GM23248 (cell line): ENCODE measurements around the gene PGBD5. TPM values are rescaled to one million over a fixed set of nuclear protein-coding genes. Genes with fewer than 3 reads are reported as not detected.

Experiments used
- DNase-seq: peaks from one replicate; pipeline ENCODE4 v3.0.0-alpha.2; 2015
- H2AFZ ChIP-seq: fragments of 200-600 bp; sonication (generic); 2 replicates; pipeline ENCODE4 v1.6.1; 2016; ENCODE audit warnings: antibody characterized with exemption
- H3F3A ChIP-seq: fragments of 200-600 bp; sonication (generic); 2 replicates; pipeline ENCODE4 v1.6.1; 2016; ENCODE audit warnings: mild to moderate bottlenecking, antibody characterized with exemption, mixed run types; ENCODE audit not compliant: insufficient read depth
- H3K27ac ChIP-seq: fragments of 200-600 bp; sonication (generic); 2 replicates; pipeline ENCODE4 v1.5.1; 2016; ENCODE audit warnings: mild to moderate bottlenecking
- H3K27me3 ChIP-seq: fragments of 200-600 bp; sonication (generic); replicated peaks from 2 replicates; pipeline ENCODE4 v1.6.1; 2016; ENCODE audit warnings: mild to moderate bottlenecking; ENCODE audit not compliant: insufficient read depth
- H3K36me3 ChIP-seq: fragments of 200-600 bp; sonication (generic); 2 replicates; pipeline ENCODE4 v1.6.1; 2016; ENCODE audit warnings: low read depth, mild to moderate bottlenecking
- H3K4me1 ChIP-seq: fragments of 200-600 bp; sonication (generic); 2 replicates; pipeline ENCODE4 v1.6.1; 2016; ENCODE audit warnings: mild to moderate bottlenecking; ENCODE audit not compliant: insufficient read depth
- H3K4me2 ChIP-seq: fragments of 200-600 bp; sonication (generic); one replicate; pipeline ENCODE4 v1.6.1; 2016; ENCODE audit warnings: mild to moderate bottlenecking; ENCODE audit not compliant: unreplicated experiment
- H3K4me3 ChIP-seq: fragments of 200-600 bp; sonication (generic); 2 replicates; pipeline ENCODE4 v1.5.1; 2016; ENCODE audit warnings: mild to moderate bottlenecking
- H3K79me2 ChIP-seq: fragments of 200-600 bp; sonication (generic); 2 replicates; pipeline ENCODE4 v1.6.1; 2016; ENCODE audit warnings: mild to moderate bottlenecking; ENCODE audit not compliant: insufficient read depth
- H3K9ac ChIP-seq: fragments of 200-600 bp; sonication (generic); 2 replicates; pipeline ENCODE4 v1.6.1; 2016; ENCODE audit warnings: mild to moderate bottlenecking
- H3K9me2 ChIP-seq: fragments of 200-600 bp; sonication (generic); 2 replicates; pipeline ENCODE4 v1.6.1; 2016; ENCODE audit warnings: mixed run types, mild to moderate bottlenecking, moderate library complexity; ENCODE audit not compliant: insufficient read depth
- H3K9me3 ChIP-seq: fragments of 200-600 bp; sonication (generic); one replicate; pipeline ENCODE4 v1.6.1; 2017; ENCODE audit warnings: low read depth
- H4K20me1 ChIP-seq: fragments of 200-600 bp; sonication (generic); 2 replicates; pipeline ENCODE4 v1.6.0; 2016; ENCODE audit not compliant: insufficient read depth
- EZH2 ChIP-seq: fragments of 200-600 bp; sonication (generic); IDR thresholded peaks from 2 replicates; pipeline ENCODE4 v1.6.1; 2018; ENCODE audit warnings: antibody characterized with exemption, mild to moderate bottlenecking; ENCODE audit not compliant: insufficient read depth, poor library complexity, severe bottlenecking
- EZH2phosphoT487 ChIP-seq: fragments of 200-600 bp; sonication (generic); IDR thresholded peaks from 2 replicates; pipeline ENCODE4 v1.6.1; 2018; ENCODE audit warnings: antibody characterized with exemption, moderate library complexity, mild to moderate bottlenecking, low read depth; ENCODE audit not compliant: insufficient read depth
- WGBS, 2 experiments: methylation state at CpG; one replicate each; pipeline ENCODE4 v1.1.6; 2015 to 2017; ENCODE audit warnings: low lambda C conversion rate in 2 of 2, low coverage in 1 of 2; ENCODE audit errors: missing lambda C conversion rate in 2 of 2; 5-methylcytosine and 5-hydroxymethylcytosine counted together
- in situ Hi-C: fragments of 300-500 bp; cut with MboI; formaldehyde crosslinking; loops from 2 replicates; pipeline ENCODE4 v1.15.0; 2020
- polyA plus RNA-seq: library from polyadenylated mRNA; unstranded; fragments of >200 nt; fragmentation: Nextera tagmentation; extraction: Ambion mirVana; gene quantifications from 2 replicates; pipeline ENCODE4 v1.2.1, GENCODE V29; 2016
- total RNA-seq: library from RNA; depleted of rRNA; stranded (reverse); fragments of >200 nt; shearing (Covaris generic); gene quantifications from 2 replicates; pipeline ENCODE4 v1.2.3, GENCODE V29; 2014

The PGBD5 gene
- total and polyA plus RNA-seq, 2 experiments from 2014 or later: 0.23 to 0.32 TPM

DNA sequence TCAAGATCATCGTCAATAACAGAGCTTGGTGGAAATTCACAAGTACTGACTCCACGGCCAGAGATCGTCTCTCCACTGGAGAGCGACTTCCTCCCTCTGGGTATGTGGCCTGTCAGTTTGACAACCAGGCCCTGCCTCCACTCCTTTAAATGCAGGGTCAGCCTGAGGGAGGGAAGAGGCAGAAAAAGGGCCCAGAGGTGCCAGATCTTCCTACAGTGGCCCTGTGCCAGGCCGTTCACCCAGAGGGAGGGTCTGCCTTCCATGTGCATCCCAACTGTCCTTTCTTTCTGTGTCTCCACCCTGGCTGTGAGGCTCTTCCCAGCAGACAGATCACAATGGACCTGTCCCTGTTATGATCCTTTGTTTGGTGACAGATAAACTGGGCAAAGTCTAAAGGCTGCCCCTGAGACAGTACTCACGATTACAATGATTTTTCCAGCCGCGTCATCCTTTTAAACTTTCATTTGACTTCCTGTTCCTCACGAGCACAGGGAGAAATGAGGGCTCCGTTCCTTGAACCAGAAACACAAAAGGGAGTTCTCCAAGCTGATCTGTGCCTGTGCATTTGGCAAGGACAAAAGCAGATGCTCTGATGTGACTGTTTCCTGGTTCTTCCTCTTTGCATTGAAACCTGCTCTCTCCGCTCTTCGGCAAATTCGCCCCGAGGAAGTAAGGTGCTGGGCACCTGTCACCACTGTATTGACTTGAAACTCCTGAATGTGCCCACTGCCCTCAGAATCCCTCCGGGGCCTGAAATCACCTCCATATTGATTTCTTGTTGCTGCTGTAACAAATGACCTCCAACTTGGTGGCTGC lies 126.7 kb downstream of the PGBD5 start:
- H3K4me2 ChIP-seq: no peak overlapping the region
- H3K9me2 ChIP-seq: no peaks in the 10 kb centered on the region
- no peaks in the 10 kb centered on the region for H3K36me3 ChIP-seq
- no peaks in the 10 kb centered on the region for H3K79me2 ChIP-seq
- H2AFZ ChIP-seq: no peak overlapping the region
- no peak overlapping the region for H3K27ac ChIP-seq
- peaks cover 10% of the 10 kb centered on the region; the same call in 1 of the 2 replicates for H3F3A ChIP-seq
- H3K9ac ChIP-seq: no peak overlapping the region
- TF ChIP-seq EZH2 (no peak), EZH2phosphoT487 (no peak)
- in situ Hi-C loops: loop anchor here (25.0 kb wide), 1 partner anchor 637 kb away; no protein-coding TSS in a partner anchor
- no peaks in the 10 kb centered on the region for H4K20me1 ChIP-seq
- peaks cover 17% of the 10 kb centered on the region; the same call in 1 of the 2 replicates for H3K27me3 ChIP-seq
- peak; percentile 15 for DNase-seq
- H3K4me3 ChIP-seq: no peak overlapping the region
- WGBS, 2 experiments: 48 to 53% methylated on average over 15 of the region's 15 CpGs
- no peaks in the 10 kb centered on the region for H3K9me3 ChIP-seq
- H3K4me1 ChIP-seq: peaks cover 9% of the 10 kb centered on the region

DNA sequence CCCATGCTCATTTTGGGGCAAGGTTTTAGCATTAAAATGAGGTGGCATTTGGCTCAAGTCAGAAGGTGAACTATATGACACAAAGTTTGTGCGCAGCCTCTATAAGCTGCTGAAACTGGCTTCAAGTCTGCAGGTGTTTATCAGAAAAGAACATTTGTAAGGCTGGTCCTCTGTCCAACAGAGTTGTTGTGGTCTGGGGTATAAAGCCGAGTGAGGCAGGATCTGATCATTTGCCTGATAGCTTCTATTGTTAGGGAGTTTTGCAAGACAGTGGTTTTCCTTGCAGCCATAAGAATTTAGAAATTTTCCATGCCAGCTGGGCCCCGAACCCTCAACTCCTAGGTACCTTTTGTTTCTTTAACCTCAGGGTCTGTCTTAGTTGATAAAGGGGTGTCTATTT lies 130.8 kb downstream of the PGBD5 start:
- Histone ChIP-seq H2AFZ (no peak overlapping the region), H3K9me2 (no peaks in the 10 kb centered on the region), H4K20me1 (no peaks in the 10 kb centered on the region), H3K4me3 (no peak overlapping the region), H3F3A (no peaks in the 10 kb centered on the region), H3K79me2 (no peaks in the 10 kb centered on the region), H3K9me3 (no peaks in the 10 kb centered on the region), H3K9ac (no peak overlapping the region), H3K27ac (no peak overlapping the region), H3K36me3 (no peaks in the 10 kb centered on the region), H3K4me1 (no peaks in the 10 kb centered on the region), H3K4me2 (no peak overlapping the region), H3K27me3 (peaks cover 29% of the 10 kb centered on the region)
- no peak for TF ChIP-seq EZH2
- WGBS, 2 experiments: 42 to 51% methylated on average over 3 of the region's 3 CpGs
- no peak for DNase-seq
- in situ Hi-C loops: no loop called here

DNA sequence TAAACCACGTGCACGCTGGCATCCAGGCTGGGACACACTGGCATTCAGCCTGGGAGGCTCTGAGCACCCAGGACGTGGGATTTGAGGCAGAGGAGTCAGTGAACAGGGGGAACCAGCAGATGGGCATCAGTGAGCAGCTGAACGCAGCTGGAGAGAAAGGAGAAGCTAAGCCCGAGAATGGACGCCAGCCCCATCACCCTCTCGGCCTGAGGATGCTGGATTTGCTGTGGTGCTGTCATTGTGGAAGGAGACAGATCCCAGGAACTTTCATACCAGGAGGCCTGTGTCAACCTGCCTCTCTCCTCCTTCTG lies 132.8 kb downstream of the PGBD5 start:
- Histone ChIP-seq H3K4me2 (no peak overlapping the region), H3K9me3 (no peaks in the 10 kb centered on the region), H3K4me1 (no peaks in the 10 kb centered on the region), H3K27me3 (peaks cover 29% of the 10 kb centered on the region), H3K9me2 (no peaks in the 10 kb centered on the region), H4K20me1 (no peaks in the 10 kb centered on the region), H3K27ac (no peak overlapping the region), H3K79me2 (no peaks in the 10 kb centered on the region), H2AFZ (no peak overlapping the region), H3K36me3 (no peaks in the 10 kb centered on the region), H3K9ac (no peak overlapping the region), H3F3A (no peaks in the 10 kb centered on the region), H3K4me3 (no peak overlapping the region)
- DNase-seq: no peak
- TF ChIP-seq EZH2 (no peak), EZH2phosphoT487 (no peak)
- 38 to 50% methylated on average over 7 of the region's 7 CpGs for WGBS, 2 experiments
- in situ Hi-C loops: no loop called here

DNA sequence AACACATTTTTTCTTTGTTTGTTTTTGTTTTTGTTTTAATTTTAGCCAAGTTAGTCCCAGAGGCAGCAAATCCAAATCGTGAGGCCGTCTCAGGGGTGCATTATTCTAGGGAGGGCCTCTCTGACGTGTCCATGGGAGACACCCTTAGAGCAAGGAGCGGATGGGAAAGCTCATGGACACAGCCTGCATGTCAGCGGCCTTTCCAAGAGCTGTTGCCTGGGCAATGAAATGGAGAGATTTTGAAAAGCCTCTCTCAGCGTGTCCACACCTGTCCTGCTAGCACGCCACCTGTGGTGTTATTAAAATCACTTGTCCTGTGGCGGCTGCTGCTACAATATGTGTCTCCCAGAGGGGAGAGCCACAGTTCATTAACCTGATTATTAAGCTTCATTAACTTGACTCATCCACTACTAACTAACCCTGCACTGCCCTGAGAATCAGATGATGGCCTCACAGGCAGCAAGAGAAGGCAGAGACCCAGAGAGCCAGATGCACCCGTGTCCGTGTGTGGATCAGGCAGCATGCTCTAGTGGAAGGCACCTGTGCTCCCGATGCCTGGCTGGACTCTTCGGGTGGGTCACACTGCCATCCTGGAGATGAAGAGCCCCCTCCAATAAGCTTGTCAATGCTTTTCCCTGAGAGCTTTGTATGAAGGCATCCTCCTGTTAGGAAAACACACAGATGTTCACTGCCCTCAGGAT lies 133.3 kb downstream of the PGBD5 start:
- H3K9me2 ChIP-seq: no peaks in the 10 kb centered on the region
- H3K27ac ChIP-seq: no peak overlapping the region
- TF ChIP-seq EZH2: no peak
- no peaks in the 10 kb centered on the region for H3K9me3 ChIP-seq
- no peaks in the 10 kb centered on the region for H3K79me2 ChIP-seq
- no peak overlapping the region for H3K4me3 ChIP-seq
- in situ Hi-C loops: no loop called here
- H3K27me3 ChIP-seq: peaks cover 29% of the 10 kb centered on the region
- no peak overlapping the region for H3K4me2 ChIP-seq
- H3K4me1 ChIP-seq: no peaks in the 10 kb centered on the region
- H2AFZ ChIP-seq: no peak overlapping the region
- H3K9ac ChIP-seq: no peak overlapping the region
- no peaks in the 10 kb centered on the region for H3F3A ChIP-seq
- DNase-seq: no peak
- no peaks in the 10 kb centered on the region for H4K20me1 ChIP-seq
- no peaks in the 10 kb centered on the region for H3K36me3 ChIP-seq
- WGBS, 2 experiments: 43 to 47% methylated on average over 12 of the region's 12 CpGs
